CD4-positive, alpha-beta T cell (primary cell): ENCODE results near the gene UQCC2. TPM values are rescaled to one million over a fixed set of nuclear protein-coding genes. Genes with fewer than 3 reads are reported as not detected.

Experiments
- ATAC-seq: fragments of 200-7000 bp; cut with Tn5 transposase; one replicate; pipeline ENCODE4 v1.10.0; 2022; ENCODE audit warnings: mild to moderate bottlenecking; ENCODE audit not compliant: poor library complexity
- CTCF ChIA-PET: fragments of 350-600 bp; sonication (Branson Sonifier 250); formaldehyde crosslinking; loops from one replicate; lab custom pipeline; 2021; ENCODE audit warnings: antibody characterized with exemption, inconsistent platforms; lab: Charles Lee
- POLR2A ChIA-PET: fragments of 350-600 bp; sonication (Branson Sonifier 250); formaldehyde crosslinking; loops from one replicate; lab custom pipeline; 2021; ENCODE audit warnings: antibody characterized with exemption, inconsistent platforms; lab: Charles Lee
- DNase-seq, 14 experiments: peaks; one replicate each; pipeline ENCODE4 v3.0.0-alpha.2; 2013 to 2020; ENCODE audit warnings: mixed read lengths in 2 of 14
- H3K27ac ChIP-seq, 2 donors: one replicate each; pipeline versions ENCODE4 v1.5.1 to v1.7.0; 2013; ENCODE audit warnings: low read length in 2 of 2, low read depth in 1 of 2, mild to moderate bottlenecking in 1 of 2
- H3K27me3 ChIP-seq, 2 experiments: 1 replicate in 1 of 2; 2 replicates in 1 of 2; pipeline versions ENCODE4 v1.6.1 to v1.7.0; 2013; ENCODE audit warnings: low read length in 2 of 2, control low read depth in 1 of 2, mild to moderate bottlenecking in 1 of 2, moderate library complexity in 1 of 2; ENCODE audit not compliant: insufficient read depth in 2 of 2, control insufficient read depth in 1 of 2
- H3K36me3 ChIP-seq: one replicate; pipeline ENCODE4 v1.6.1; 2013; ENCODE audit warnings: low read length, control low read depth; ENCODE audit not compliant: insufficient read depth
- H3K4me1 ChIP-seq: one replicate; pipeline ENCODE4 v1.6.1; 2013; ENCODE audit warnings: low read length, control low read depth; ENCODE audit not compliant: insufficient read depth
- H3K4me3 ChIP-seq: one replicate; pipeline ENCODE4 v1.5.1; 2013; ENCODE audit warnings: mild to moderate bottlenecking, low read length, moderate library complexity
- H3K9me3 ChIP-seq, 2 experiments: 1 replicate in 1 of 2; 2 replicates in 1 of 2; pipeline versions ENCODE4 v1.6.1 to v1.7.0; 2013; ENCODE audit warnings: low read length in 2 of 2, mild to moderate bottlenecking in 2 of 2, control low read depth in 1 of 2, moderate library complexity in 1 of 2; ENCODE audit not compliant: control insufficient read depth in 1 of 2, insufficient read depth in 1 of 2
- H3K27ac Mint-ChIP-seq: one replicate; pipeline ENCODE4 v1.8.0; 2020; ENCODE audit warnings: mixed read lengths
- H3K27me3 Mint-ChIP-seq: one replicate; pipeline ENCODE4 v1.8.0; 2021; ENCODE audit warnings: mixed read lengths
- H3K36me3 Mint-ChIP-seq: one replicate; pipeline ENCODE4 v1.8.0; 2021; ENCODE audit warnings: low read depth, mixed read lengths
- H3K4me1 Mint-ChIP-seq: one replicate; pipeline ENCODE4 v1.8.0; 2021; ENCODE audit warnings: low read depth, mixed read lengths
- H3K4me3 Mint-ChIP-seq: one replicate; pipeline ENCODE4 v1.8.0; 2020; ENCODE audit warnings: mild to moderate bottlenecking, mixed read lengths
- H3K9me3 Mint-ChIP-seq: one replicate; pipeline ENCODE4 v1.8.0; 2020; ENCODE audit warnings: mixed read lengths
- intact Hi-C, 2 experiments: fragments of 100-400 bp; cut with DNase I in 1 of 2; cut with micrococcal nuclease in 1 of 2; formaldehyde crosslinking; loops; one replicate each; pipeline versions ENCODE4 v1.15.1 to v1.9.0; 2023 to 2025; cut with DNase I, micrococcal nuclease
- total RNA-seq, 174 experiments: library from RNA in 2 of 174; stranded (reverse) in 2 of 174; gene quantifications; one replicate each; pipeline ENCODE4 v1.2.3 and lab custom pipeline; 2021 to 2026
- TF ChIP-seq, protein P1 (sequence below): fragments of 200-600 bp; IDR thresholded peaks from one replicate; pipeline ENCODE4 v1.8.0; 2022; ENCODE audit warnings: antibody characterized with exemption, mild to moderate bottlenecking

Gene UQCC2
- total RNA-seq, 2 experiments from 2014 or later, result 8.7 to 9.3 TPM

GRCh38 chr6:33677689-33678088 lies 33.8 kb downstream of the UQCC2 start:
- H3K4me3 ChIP-seq, result no peak overlapping the region
- H3K36me3 Mint-ChIP-seq, result peaks cover 91% of the 10 kb centered on the region
- H3K27ac ChIP-seq, result no peak overlapping the region
- ChIA-PET POLR2A (no interaction called here), CTCF (no interaction called here)
- H3K27ac Mint-ChIP-seq, result no peak overlapping the region
- H3K9me3 ChIP-seq, result peaks cover 0 to 6% of the 10 kb centered on the region in 2 experiments
- no peak for ATAC-seq
- peaks cover 90% of the 10 kb centered on the region for H3K36me3 ChIP-seq
- intact Hi-C loops, result no loop called here
- peaks cover 4% of the 10 kb centered on the region for H3K4me1 ChIP-seq
- no peaks in the 10 kb centered on the region for H3K9me3 Mint-ChIP-seq
- TF ChIP-seq, protein P1, sequence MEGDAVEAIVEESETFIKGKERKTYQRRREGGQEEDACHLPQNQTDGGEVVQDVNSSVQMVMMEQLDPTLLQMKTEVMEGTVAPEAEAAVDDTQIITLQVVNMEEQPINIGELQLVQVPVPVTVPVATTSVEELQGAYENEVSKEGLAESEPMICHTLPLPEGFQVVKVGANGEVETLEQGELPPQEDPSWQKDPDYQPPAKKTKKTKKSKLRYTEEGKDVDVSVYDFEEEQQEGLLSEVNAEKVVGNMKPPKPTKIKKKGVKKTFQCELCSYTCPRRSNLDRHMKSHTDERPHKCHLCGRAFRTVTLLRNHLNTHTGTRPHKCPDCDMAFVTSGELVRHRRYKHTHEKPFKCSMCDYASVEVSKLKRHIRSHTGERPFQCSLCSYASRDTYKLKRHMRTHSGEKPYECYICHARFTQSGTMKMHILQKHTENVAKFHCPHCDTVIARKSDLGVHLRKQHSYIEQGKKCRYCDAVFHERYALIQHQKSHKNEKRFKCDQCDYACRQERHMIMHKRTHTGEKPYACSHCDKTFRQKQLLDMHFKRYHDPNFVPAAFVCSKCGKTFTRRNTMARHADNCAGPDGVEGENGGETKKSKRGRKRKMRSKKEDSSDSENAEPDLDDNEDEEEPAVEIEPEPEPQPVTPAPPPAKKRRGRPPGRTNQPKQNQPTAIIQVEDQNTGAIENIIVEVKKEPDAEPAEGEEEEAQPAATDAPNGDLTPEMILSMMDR, result no peak
- H3K27me3 ChIP-seq, result no peaks in the 10 kb centered on the region
- H3K4me3 Mint-ChIP-seq, result no peak overlapping the region
- H3K27me3 Mint-ChIP-seq, result no peaks in the 10 kb centered on the region
- no peak for DNase-seq
- H3K4me1 Mint-ChIP-seq, result peaks cover 5% of the 10 kb centered on the region

GRCh38 chr6:33677143-33677660 lies 34.3 kb downstream of the UQCC2 start:
- ATAC-seq (no peak), DNase-seq (no peak)
- intact Hi-C loops, result no loop called here
- Mint-ChIP-seq H3K27ac (no peak overlapping the region), H3K9me3 (no peaks in the 10 kb centered on the region), H3K4me1 (peaks cover under 1% of the 10 kb centered on the region), H3K36me3 (peaks cover 91% of the 10 kb centered on the region), H3K27me3 (no peaks in the 10 kb centered on the region), H3K4me3 (no peak overlapping the region)
- TF ChIP-seq, protein P1, result no peak
- ChIA-PET POLR2A (no interaction called here), CTCF (no interaction called here)
- no peak overlapping the region for H3K4me3 ChIP-seq
- H3K4me1 ChIP-seq, result no peaks in the 10 kb centered on the region
- peaks cover 89% of the 10 kb centered on the region for H3K36me3 ChIP-seq
- H3K9me3 ChIP-seq, result peaks cover 0 to 6% of the 10 kb centered on the region in 2 experiments
- no peaks in the 10 kb centered on the region for H3K27me3 ChIP-seq
- H3K27ac ChIP-seq, result no peak overlapping the region

DNA sequence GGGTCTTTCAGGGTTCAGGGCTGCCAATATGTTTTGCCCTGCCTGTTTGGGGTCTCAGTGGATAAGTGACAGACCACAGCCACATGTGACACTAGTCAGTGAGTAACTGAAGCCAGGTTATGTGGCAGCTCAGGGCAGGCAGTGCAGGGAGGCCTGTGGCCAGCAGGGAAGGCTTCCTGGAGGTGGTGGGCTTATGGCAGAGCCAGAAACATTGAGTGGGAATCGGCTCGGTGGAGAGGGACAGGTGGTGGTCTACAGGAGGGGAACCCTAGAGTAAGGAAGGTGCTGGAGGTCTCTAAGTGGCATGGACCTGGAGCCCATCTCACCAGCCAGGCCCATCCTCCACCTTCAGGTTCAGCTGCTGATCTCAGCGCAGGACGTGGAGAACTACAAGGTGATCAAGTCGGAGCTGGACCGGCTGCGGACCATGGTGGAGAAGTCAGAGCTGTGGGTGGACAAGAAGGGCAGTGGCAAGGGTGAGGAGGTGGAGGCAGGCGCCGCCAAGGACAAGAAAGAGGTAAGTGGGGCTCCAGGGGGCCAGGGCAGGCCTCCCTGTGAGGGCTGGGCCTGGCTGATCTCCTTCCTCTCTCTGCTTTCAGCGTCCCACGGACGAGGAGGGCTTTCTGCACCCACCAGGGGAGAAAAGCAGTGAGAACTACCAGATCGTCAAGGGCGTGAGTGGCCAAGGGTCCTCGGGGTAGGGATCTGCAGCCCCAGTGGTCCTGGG lies 34.9 kb downstream of the UQCC2 start:
- Mint-ChIP-seq H3K9me3 (no peaks in the 10 kb centered on the region), H3K36me3 (peaks cover 92% of the 10 kb centered on the region), H3K27me3 (no peaks in the 10 kb centered on the region), H3K27ac (no peak overlapping the region), H3K4me1 (no peaks in the 10 kb centered on the region), H3K4me3 (no peak overlapping the region)
- no peaks in the 10 kb centered on the region for H3K27me3 ChIP-seq
- peaks cover 0 to 6% of the 10 kb centered on the region in 2 experiments for H3K9me3 ChIP-seq
- H3K4me1 ChIP-seq, result no peaks in the 10 kb centered on the region
- H3K36me3 ChIP-seq, result peaks cover 91% of the 10 kb centered on the region
- intact Hi-C loops, result no loop called here
- DNase-seq (no peak), ATAC-seq (no peak)
- no peak overlapping the region for H3K27ac ChIP-seq
- no peak overlapping the region for H3K4me3 ChIP-seq
- POLR2A ChIA-PET, result no interaction called here
- CTCF ChIA-PET, result no interaction called here
- TF ChIP-seq, protein P1, result no peak
